Tibial artery (tissue), 4 donors: ENCODE measurements around the gene FMNL3.

Source experiments
- DNase-seq, 2 donors: peaks; one replicate each; pipeline ENCODE4 v3.0.0-alpha.2; 2019
- H3K27ac ChIP-seq, 2 donors: fragments of 200-600 bp; sonication (generic) in 1 of 2; 1 replicate in 1 of 2; 2 replicates in 1 of 2; pipeline ENCODE4 v1.5.1; 2018 to 2019; ENCODE audit warnings: mild to moderate bottlenecking in 1 of 2
- H3K27me3 ChIP-seq, 2 donors: fragments of 200-600 bp; sonication (generic) in 1 of 2; one replicate each; pipeline versions ENCODE4 v1.5.1 to v1.6.0; 2016 to 2019
- H3K36me3 ChIP-seq, 3 donors: fragments of 200-600 bp; sonication (generic) in 2 of 3; one replicate each; pipeline ENCODE4 v1.5.1; 2016 to 2019; ENCODE audit warnings: mild to moderate bottlenecking in 2 of 3
- H3K4me1 ChIP-seq, 4 donors: fragments of 200-600 bp; sonication (generic) in 2 of 4; 1 replicate in 3 of 4; 2 replicates in 1 of 4; pipeline ENCODE4 v1.5.1; 2016 to 2019
- H3K4me3 ChIP-seq, 2 donors: fragments of 200-600 bp; sonication (generic) in 1 of 2; 1 replicate in 1 of 2; 2 replicates in 1 of 2; pipeline ENCODE4 v1.5.1; 2018 to 2019; ENCODE audit warnings: mild to moderate bottlenecking in 2 of 2
- H3K9me3 ChIP-seq, 3 donors: fragments of 200-600 bp; sonication (generic) in 1 of 3; one replicate each; pipeline ENCODE4 v1.5.1; 2016 to 2019
- intact Hi-C: fragments of 100-400 bp; cut with DNase I; formaldehyde crosslinking; loops from one replicate; pipeline ENCODE4 v1.15.0; 2023; ENCODE audit warnings: low total_unique reads
- TF ChIP-seq, protein P1 (sequence below), 2 experiments: fragments of 200-600 bp in 1 of 2; fragments of 450-650 bp in 1 of 2; IDR thresholded peaks; one replicate each; pipeline ENCODE4 v1.5.1; 2017 to 2019; ENCODE audit warnings: antibody characterized with exemption in 2 of 2, mild to moderate bottlenecking in 1 of 2, moderate library complexity in 1 of 2

Gene FMNL3

DNA sequence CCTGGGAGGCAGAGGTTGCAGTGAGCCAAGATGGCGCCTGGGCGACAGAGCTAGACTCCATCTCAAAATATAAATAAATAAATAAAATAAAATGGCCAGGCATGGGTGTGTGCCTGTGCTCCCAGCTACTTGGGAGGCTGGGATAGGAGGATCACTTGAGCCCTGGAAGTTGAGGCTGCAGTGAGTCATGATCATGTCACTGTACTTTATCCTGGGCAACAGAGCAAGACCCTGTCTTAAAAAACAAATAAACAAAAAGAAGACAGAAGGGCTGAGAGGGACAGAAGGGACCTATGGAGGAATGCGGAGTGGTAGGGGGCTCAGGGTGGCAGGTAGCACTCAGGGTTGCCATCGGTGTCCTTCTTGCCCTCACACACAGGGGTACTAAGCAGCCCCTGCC is 43.0 kb downstream of the FMNL3 start:
- Histone ChIP-seq H3K27me3 (no peaks in the 10 kb centered on the region), H3K4me3 (no peak overlapping the region), H3K27ac (peak overlapping the region; percentile 8 to 69), H3K36me3 (peaks cover under 1 to 8% (median 8%) of the 10 kb centered on the region in 3 donors), H3K4me1 (peaks cover 0 to 51% (median 31%) of the 10 kb centered on the region in 4 donors), H3K9me3 (no peaks in the 10 kb centered on the region)
- no peak for DNase-seq
- TF ChIP-seq, protein P1, sequence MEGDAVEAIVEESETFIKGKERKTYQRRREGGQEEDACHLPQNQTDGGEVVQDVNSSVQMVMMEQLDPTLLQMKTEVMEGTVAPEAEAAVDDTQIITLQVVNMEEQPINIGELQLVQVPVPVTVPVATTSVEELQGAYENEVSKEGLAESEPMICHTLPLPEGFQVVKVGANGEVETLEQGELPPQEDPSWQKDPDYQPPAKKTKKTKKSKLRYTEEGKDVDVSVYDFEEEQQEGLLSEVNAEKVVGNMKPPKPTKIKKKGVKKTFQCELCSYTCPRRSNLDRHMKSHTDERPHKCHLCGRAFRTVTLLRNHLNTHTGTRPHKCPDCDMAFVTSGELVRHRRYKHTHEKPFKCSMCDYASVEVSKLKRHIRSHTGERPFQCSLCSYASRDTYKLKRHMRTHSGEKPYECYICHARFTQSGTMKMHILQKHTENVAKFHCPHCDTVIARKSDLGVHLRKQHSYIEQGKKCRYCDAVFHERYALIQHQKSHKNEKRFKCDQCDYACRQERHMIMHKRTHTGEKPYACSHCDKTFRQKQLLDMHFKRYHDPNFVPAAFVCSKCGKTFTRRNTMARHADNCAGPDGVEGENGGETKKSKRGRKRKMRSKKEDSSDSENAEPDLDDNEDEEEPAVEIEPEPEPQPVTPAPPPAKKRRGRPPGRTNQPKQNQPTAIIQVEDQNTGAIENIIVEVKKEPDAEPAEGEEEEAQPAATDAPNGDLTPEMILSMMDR (IDR thresholded peaks at IDR 0.05), result no peak
- intact Hi-C loops, result no loop called here

DNA sequence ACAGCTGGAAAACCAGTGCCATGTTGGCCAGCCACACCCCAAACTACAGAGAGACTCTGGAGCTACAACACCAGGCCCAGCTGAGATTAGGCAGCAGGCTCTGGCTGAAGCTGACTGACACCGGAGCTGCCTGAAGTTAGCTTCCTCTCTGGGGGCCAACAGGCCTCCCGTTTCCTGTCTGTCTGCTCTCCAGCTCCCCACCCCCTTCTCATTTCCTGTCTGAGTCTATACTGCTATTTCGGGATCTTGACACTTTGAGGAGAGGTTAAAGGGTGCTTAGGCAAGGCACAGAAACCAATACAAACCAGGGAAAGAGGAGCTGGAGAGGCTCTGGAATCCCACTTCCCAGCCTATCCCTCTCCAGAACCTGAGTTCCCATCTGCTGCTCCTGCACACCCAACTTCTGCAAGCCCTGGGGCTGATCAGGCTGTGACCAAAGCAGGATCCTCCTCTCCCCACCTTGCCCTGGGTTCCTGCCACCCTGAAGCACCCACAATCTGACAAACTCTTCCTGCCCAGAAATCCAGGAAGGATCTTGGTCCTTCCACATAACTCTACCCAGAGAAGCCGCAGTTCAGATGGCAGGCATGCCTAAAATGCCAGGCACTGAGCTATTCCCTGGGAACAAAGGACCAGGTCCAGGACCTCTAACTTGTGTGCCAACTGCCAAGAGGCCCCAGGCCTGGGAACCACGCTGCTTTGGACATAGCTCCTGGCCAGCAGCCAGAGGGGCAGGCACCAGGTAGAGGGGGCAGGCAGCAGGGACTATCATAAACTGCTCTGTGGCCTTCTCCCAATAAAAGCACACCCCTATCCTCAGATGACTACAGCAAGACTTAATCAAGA is 44.0 kb downstream of the FMNL3 start:
- Histone ChIP-seq H3K27me3 (no peaks in the 10 kb centered on the region), H3K4me3 (no peak overlapping the region), H3K36me3 (peaks cover 8 to 10% (median 10%) of the 10 kb centered on the region in 3 donors), H3K4me1 (peaks cover 0 to 51% (median 31%) of the 10 kb centered on the region in 4 donors), H3K27ac (peak overlapping the region; percentile 69 to 70), H3K9me3 (no peaks in the 10 kb centered on the region)
- intact Hi-C loops, result no loop called here
- TF ChIP-seq, protein P1 (IDR thresholded peaks at IDR 0.05), result no peak
- DNase-seq, result peak; percentile 75 to 84

DNA sequence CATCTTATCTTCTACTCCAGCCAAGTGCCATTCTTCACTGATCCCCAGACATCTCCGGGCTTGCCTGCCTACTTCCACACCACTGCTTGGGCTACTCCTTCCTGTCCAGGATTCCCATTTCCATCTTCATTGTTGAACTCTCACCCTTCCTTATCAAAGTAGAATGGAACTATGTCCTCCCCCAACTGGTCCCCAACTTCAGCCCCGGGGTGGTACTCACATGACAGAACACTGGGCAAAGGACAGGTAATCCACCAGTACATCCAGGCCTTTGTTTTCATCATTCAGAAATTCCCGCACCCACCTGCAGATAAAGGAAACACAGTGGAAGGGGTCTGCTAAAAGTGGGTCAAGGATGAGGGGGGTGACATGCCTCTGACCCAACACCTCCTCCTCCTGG is 45.5 kb downstream of the FMNL3 start:
- H3K27me3 ChIP-seq, result no peaks in the 10 kb centered on the region
- no peaks in the 10 kb centered on the region for H3K9me3 ChIP-seq
- no peak overlapping the region for H3K4me3 ChIP-seq
- DNase-seq, result no peak
- H3K4me1 ChIP-seq, result peaks cover 0 to 47% (median 31%) of the 10 kb centered on the region in 4 donors
- TF ChIP-seq, protein P1 (IDR thresholded peaks at IDR 0.05), result no peak
- intact Hi-C loops, result no loop called here
- peaks cover 8 to 24% (median 24%) of the 10 kb centered on the region in 3 donors for H3K36me3 ChIP-seq
- H3K27ac ChIP-seq, result peak overlapping the region in 1 of 2 donors; percentile 69

DNA sequence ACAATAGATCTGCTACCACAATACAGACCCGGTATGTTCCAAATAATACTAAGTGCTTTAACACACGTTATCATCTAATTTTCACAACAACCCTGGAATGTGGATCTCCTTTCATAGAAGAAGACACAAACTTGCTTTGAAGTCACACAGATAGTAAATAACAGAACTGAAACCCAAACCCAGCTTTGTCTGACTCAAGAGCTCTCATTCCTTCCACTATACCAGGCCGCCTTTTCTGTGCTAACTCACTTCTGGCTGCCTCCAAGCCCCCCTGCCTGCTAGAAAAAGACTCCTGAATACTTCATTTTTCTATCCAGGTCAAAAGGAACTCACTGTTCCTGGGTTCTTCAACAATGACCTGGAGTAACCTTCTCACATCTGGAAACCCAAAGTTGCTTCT is 46.0 kb downstream of the FMNL3 start:
- TF ChIP-seq, protein P1 (IDR thresholded peaks at IDR 0.05), result no peak
- Histone ChIP-seq H3K27ac (no peak overlapping the region), H3K4me3 (no peak overlapping the region), H3K9me3 (no peaks in the 10 kb centered on the region), H3K36me3 (peaks cover 13 to 29% (median 29%) of the 10 kb centered on the region in 3 donors), H3K27me3 (no peaks in the 10 kb centered on the region), H3K4me1 (peaks cover 0 to 43% (median 31%) of the 10 kb centered on the region in 4 donors)
- DNase-seq, result no peak
- intact Hi-C loops, result no loop called here

DNA sequence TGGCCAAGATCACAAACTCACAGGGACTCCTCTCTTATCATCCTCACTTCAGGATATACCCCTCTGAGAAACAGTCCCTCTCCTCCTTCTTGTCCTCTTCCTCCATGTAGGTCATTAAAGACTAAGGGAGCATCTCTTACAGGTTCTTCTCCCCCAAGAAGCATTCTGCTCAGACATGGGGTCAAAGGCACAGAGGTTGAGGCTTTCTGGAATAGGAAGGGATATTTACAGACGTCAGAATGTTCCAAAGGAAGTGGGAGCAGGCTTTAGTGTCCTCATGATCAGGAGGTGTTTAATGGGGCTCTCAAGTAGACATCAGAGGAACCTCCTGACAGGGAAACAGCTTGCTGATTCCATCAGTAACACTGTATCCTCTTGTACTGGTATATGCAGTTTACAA is 47.5 kb downstream of the FMNL3 start:
- intact Hi-C loops, result no loop called here
- no peak for DNase-seq
- peaks cover 13 to 43% (median 30%) of the 10 kb centered on the region in 3 donors for H3K36me3 ChIP-seq

More for the DNA sequence above, 47.5 kb downstream of the FMNL3 start:
- Histone ChIP-seq H3K27ac (no peak overlapping the region), H3K4me3 (no peak overlapping the region), H3K9me3 (no peaks in the 10 kb centered on the region), H3K4me1 (peaks cover 0 to 31% (median 23%) of the 10 kb centered on the region in 4 donors), H3K27me3 (no peaks in the 10 kb centered on the region)
- TF ChIP-seq, protein P1 (IDR thresholded peaks at IDR 0.05), result no peak
